NCI-H226 (cell line): ENCODE results near the gene GKN2.
"Not testable (repeated sequence)": the region's sequence is repeated elsewhere in the genome, so short reads cannot be mapped to it uniquely, and the experiment has no call there.

Source experiments
- DNase-seq: peaks from one replicate; pipeline ENCODE4 v3.0.0-alpha.2; 2015

Gene GKN2

DNA sequence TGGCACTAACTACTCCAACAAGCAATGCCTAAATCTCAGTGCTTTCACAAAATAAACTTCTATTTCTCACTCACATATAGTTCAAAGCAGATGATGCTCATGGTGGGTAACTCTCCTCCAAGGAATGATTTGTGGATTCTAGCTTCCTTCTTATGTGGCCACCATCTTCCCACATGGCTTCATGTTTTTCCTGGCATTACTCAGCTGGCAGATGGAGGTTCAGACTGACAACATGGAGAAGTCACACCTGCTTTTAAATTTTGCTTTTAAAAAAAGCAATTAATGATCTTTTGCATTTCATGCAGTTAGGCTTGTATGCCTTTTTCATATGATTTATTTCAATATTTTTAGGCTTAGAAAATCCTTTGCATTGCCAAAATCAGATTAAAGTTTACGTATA lies 6.3 kb upstream of the GKN2 start:
- DNase-seq, result no peak

DNA sequence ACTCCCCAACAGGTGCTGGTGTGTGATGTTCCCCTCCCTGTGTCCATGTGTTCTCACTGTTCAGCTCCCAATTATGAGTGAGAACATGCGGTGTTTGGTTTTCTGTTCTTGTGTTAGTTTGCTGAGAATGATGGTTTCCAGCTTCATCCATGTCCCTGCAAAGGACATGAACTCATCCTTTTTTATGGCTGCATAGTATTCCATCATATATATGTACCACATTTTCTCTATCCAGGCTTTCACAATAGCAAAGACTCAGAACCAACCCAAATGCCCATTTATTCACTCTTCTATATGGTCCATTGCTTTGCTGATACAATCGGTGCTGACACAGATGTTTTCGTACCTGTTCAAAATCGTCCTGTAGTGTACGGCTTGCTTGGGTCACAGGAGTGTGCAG lies 2.7 kb upstream of the GKN2 start:
- not testable (repeated sequence) for DNase-seq

DNA sequence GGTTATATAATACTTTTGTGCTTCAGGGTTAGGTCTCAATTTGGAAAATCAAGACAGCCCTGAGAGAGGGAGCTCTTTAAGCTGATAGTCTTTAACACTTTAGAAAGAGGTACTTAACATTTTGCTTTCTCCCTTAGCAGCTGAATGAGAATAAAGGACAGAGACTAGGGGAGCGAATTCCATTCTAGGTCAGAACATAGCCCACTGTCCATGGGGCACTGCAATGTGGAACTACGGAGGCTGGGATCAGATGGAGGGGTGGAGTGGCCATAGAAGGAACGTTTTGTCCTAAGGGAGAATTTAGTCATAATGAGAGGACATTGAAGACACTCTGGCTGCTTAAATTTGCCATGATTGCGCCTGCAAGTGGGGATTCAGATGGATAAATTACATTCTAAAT lies 794 bp downstream of the GKN2 start:
- DNase-seq, result no peak

DNA sequence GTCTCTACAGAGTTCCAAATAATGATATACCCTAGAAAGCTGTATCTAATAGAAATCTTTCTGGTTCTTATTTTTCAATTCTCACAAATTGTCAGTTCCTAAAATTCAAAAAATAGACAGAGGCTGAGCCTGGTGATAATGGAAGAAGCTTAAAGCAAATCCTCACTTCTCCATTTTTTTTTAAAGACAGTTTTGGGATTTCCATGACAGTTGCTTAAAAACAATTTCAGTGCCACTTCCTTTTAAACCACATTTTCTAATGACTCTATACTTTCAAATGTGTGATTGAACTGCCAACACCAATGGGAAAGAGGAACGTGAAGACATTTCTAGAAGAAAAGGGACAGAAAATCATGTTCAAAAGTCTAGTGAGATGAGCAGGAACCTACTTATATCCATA lies 4.0 kb downstream of the GKN2 start:
- no peak for DNase-seq

DNA sequence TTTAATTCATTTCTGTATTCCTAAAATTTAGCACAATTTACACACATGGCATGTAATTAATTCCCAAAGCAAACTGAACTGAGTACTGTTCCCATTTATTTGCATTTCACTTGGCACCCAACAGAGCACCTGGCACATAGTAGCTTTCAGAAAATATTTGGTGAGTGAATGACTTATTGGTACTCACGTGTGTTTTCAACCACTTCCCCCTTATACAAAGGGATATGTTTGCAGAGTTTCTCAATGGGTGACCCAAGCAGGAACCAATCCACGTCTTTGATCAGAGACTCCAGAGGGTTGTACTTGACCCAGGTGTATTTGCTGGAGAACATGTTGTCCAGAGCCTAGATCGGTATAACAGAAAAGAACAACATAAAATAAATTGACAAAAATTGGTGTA lies 6.6 kb downstream of the GKN2 start:
- DNase-seq, result no peak

DNA sequence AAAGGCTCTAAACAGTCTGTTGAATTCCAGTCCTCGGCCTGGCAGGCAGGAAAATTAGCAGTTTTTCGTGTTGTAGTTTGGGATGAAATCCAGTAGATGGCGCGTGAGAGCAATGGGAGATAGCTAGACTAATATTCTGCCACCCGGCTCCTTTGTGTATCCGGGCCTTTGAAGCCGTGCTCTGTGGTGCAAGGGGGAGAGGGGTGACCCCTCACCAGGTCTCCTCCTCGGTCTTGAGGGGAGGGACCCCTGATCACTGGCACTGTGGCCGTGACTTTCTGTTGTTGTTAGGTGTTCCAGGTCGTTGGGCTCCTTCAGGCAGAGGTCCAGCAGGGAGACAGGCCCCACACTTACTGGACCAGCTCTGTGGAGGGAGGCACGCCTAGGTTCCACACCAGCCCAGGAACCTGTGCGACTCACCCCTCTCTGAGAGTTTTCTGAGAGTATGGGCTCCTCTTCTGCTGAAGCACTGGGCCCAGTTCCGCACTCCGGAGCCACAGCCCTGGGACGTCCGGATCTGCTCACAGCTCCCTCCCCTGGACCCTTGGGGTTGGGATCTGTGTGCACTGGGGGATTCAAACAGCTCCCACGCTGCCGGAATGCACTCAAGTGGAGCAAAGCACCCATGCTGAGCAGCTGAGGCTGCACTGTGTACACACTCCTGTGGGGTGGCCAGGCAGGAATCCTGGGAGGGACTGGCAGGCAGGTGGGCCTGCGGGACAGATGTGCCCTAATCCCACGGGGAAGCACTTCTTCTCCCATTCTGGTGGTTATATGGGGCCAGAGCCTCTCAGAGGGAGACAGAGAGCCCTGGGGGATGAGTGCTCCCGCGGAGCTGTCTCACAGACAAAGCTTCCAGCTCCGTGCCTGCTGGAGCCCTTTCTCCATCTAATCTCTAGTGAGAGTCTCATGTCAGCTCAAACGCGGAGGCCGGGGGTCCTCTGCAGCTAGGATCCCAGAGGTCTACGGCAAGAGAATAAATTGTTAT lies 8.8 kb downstream of the GKN2 start:
- DNase-seq, result peak; percentile 69

DNA sequence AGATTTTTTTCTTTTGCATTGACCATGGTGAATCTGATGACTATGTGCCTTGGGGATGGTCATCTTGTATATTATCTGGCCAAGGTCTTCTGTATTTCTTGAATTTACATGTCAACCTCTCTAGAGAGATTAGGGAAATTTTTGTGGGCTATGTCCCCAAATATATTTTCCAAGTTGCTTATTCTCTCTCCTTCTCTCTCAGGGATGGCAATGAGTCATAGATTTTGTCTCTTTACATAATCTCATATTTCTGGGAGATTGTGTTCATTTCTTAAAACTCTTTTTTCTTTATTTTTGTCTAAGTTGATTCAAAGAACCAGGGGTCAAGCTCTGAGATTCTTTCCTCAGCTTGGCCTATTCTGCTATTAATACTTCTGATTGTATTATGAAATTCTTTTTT lies 9.9 kb downstream of the GKN2 start:
- no peak for DNase-seq

DNA sequence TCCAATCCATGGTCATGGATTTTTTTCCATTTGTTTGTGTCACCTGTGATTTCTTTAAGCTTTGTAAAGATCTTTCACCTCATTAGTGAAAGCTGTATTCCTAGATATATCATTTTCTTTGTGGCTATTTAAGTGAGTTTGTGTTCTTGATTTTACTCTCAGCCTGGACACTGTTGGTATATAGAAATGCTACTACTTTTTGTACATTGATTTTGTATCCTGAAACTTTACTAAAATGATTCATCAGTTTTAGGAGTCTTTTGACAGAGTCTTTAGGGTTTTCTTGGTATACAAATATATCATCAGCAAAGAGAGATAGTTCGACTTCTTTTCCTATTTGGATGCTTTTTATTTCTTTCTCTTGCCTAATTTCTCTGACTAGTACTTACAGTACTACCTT lies 12.3 kb downstream of the GKN2 start:
- DNase-seq, result no peak

DNA sequence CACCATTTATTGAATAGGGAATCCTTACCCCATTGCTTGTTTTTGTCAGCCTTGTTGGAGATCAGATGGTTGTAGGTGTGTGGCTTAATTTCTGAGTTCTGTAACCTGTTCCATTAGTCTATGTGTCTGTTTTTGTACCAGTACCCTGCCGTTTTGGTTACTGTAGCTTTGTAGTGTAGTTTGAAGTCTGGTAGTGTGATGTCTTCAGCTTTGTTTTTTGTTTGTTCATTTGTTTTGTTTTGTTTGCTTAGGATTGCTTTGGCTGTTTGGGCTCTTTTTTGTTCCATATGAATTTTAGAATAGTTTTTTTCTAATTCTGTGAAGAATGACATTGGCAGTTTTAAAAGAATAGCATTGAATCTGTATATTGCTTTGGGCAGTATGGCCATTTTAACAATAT lies 12.7 kb downstream of the GKN2 start:
- DNase-seq, result no peak

DNA sequence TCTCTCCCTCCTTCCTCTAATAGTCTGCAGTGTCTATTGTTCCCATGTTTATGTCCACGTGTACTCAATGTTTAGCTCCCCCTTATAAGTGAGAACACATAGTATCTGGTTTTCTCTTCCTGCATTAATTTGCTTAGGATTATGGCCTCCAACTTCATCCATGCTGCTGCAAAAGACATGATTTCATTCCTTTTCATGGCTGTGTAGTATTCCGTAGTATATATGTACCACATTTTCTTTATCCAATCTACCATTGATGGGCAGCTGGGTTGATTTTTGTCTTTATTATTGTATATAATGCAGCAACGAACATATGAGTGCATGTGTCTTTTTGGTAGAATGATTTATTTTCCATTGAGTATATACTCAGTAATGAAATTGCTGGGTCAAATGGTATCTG lies 13.8 kb downstream of the GKN2 start:
- DNase-seq, result no peak

DNA sequence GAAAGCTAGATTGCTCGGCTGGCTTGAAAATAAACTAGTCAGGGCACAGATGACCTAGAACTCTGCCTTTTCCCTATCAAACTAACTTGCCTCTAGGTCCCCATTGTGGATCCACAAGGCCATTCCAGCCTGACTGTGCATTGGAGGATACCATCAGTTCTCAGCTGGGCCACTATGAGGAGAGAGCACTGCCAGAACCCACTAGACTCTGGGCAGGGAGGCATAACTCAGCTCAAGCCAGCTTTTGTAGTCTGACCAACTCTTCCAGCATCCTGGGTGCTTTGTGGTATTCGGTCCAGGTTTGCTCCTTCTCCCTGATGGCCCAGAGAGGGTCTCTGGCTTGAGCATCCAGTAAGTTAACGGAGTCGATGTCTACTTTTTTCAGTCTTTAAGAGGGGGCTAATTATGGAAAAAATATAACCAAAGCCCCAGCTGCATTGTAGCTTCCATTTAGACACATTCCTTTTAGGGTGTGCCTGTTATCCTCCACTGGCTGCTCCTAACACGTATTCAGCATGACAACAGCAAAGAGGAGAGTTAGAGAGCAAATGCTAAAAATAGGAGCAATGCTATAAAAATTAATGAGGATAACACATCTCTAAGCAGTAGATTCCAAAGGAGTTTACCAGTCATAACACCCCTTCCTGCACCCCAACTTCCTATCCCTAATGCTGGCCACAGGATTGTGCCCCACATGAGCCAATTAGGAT lies 15.2 kb downstream of the GKN2 start:
- no peak for DNase-seq

DNA sequence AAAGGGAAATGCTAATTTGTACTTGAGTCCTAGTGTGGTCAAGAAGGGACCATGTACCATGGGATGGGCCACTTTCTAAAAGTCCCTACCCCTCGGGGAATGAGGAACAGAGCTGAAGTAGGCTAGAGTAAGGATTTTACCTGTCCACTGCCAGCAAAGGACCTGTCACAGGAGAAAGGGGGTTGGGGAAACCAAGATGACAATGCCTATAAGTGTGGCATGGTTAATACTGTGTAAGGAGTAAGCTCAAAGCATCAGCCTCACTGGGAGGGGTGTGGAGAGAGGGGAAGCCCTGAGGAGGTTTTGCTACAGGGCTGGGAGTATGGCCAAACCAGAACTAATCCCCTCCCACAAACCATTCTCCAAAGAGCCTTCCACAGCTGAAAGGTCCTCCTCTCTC lies 15.8 kb downstream of the GKN2 start:
- peak; percentile 69 for DNase-seq

DNA sequence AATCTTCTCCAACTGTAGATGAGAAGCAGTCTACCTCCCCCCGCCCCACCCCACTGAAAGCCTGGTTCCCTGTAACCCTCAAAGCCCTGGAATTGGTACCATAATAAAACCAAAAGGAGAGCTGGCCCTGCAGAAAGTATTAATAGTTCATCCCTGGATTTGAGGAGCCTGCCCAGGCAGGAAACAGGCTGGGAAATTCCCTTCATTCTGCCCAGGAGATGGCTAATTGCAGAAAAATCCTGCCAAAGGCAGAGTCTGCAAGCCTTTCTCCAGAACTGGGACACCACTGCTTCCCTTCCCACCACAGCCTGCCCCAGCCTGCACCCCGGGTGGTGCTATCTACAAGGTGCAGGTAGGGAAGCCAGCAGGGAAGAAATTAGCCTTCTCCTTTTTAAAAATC lies 16.3 kb downstream of the GKN2 start:
- DNase-seq, result peak; percentile 91

DNA sequence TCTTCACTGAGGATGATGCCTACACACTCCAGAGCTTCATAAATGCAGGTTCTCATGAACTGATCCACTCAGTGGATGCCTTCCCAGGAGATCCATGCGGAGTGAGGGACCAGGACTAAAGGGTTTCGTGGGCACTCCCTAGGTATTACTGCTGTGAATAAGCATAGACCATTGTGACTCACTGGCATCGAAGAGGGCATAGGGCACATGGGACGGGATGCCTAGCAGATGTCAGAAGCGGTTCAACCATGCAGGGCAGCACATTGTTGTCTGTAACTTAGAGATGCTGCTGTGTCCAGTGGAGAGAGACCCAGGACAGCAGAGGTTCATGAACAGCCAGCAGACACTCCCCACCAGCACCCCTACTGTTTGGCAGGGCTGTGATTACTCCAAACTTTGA lies 17.2 kb downstream of the GKN2 start:
- no peak for DNase-seq

DNA sequence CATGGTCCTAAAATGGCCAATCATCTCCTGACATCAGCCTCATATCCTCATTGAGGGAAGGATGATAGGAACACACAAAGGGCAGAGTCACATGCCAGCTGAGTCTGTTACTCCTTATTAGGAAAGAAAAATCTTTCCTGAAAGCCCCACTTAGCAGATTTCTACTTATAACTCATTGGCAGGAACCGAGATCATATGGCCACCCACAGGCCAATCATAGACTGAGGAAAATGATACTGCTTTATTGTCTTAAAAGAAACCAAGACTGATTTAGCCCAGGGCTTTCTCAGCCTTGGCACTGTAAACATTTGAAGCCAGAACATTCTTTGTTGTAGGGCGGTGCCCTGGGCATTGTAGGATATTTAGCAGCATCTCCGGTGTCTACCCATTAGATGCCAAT lies 18.7 kb downstream of the GKN2 start:
- no peak for DNase-seq

DNA sequence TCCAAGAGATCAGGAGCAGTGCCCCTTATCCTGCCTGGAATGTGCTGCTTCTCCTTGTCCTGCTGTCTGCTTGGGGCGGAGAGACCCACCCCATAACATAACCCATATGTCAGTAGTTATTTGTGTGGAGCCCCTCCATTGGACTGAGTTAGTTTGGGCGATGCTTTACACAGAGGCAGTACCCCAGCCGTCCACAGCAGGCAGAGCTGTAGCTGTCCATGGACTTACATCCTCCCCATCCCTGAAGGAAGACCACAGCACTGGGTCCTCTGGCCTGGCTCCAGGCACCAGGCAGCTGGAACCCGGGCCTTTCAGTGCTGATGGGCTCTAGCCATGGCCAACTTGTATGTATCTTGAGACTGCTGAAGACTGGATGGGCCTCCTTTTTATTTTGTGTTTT lies 20.3 kb downstream of the GKN2 start:
- DNase-seq, result no peak

DNA sequence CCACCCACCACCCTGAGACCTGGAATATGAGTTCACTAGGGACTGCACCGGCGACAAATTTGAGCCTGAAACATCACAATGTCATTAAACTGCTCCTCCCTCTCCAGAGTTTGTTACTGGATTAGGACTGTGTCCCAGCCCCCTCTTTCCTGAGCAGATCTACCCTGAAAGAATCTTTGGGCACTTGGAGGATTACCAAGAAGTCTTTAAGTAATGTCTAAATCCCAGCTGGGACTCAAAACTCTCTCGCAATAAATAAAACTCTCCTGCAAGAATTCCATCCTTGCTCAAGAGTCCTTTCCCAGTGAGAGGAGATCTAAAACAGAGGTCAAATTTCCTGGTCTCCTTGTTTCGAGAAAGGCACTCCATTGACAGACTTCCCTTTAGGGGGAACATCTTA lies 20.9 kb downstream of the GKN2 start:
- DNase-seq, result no peak

DNA sequence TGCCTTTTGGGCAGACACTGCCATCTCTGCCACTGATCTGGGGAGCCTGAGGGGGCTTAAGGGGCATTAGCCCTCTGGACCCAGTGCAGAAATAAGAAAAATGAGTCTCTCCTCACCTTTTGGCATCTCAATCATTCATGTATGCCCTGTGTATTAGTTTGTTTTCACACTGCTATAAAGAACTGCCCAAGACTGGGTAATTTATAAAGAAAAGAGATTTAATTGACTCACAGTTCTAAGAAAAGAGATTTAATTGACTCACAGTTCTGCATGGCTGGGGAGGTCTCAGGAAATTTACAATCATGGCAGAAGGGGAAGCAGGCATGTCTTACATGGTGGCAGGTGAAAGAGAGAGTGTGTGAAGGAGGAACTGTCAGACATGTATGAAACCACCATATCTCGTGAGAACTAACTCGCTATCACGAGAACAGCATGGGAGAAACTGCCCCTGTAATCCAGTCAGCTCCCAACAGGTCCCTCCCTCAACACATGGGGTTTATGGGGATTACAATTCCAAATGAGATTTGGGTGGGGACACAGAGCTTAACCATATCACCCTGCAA lies 21.5 kb downstream of the GKN2 start:
- DNase-seq, result no peak

DNA sequence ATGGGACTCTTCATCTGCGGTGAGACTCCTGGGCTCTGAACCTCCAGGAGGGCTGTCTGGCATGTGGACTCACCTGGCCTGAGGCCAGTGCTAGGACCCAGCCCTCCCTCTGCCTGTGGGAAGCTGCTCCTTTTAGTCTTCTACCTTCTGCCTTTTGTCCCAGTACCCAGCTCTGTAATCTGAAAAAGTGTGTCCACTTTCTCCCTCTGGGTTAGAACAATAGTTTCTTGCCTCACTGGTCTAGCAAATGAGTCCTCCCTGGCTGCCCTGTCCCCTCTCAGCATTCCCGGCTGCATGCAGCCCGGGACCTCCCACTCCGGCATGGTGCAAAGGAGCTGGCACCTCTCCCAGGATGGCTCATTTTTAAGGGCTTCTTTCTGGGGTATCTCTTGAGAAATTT lies 25.9 kb downstream of the GKN2 start:
- no peak for DNase-seq

DNA sequence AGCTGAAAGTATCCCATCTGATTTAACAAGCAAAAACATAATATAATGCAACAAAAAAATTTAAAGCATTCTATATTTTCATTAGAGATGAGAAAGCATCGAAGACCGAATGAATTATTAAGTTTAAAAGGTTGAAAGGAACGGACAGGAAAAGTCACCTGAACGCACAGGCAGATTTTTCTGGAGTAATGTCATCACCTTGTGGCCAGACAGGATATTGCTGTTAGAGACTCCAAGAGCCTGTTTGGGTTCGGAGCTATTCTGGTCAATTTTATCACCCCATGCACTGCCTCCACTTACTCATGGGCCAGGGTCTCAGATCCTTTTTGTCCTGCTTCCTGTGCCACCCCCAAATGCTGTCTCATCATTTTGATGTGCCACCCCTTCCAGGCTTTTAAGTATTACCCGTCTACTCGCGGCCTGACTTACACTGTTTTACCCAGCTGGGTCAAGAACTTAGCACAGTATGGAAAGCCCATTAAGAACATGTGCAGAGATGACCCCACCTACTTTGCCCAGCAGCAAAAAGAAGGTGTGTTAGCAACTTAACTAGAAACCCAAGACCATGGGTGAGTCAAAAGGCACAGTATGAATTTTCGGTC lies 27.3 kb downstream of the GKN2 start:
- peak; percentile 35 for DNase-seq

DNA sequence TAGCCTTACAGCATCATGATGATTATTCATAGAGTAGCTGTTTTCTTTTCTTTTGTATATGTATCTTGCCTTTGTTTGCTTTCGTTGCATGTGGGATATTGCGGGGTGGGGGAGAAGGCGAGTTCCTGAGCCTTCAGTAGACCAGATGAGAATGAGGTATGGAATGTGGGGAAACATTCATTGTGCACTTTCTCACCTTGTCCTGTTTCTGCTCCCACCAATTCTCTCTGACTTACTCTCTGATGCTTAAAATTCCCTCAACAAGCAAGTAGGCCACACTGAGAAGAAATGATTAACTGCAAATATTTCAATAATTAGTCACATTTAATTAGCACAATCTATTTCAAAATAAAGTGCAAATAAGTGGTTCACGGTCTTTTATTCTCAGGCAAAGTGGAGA lies 31.0 kb downstream of the GKN2 start:
- peak; percentile 15 for DNase-seq

DNA sequence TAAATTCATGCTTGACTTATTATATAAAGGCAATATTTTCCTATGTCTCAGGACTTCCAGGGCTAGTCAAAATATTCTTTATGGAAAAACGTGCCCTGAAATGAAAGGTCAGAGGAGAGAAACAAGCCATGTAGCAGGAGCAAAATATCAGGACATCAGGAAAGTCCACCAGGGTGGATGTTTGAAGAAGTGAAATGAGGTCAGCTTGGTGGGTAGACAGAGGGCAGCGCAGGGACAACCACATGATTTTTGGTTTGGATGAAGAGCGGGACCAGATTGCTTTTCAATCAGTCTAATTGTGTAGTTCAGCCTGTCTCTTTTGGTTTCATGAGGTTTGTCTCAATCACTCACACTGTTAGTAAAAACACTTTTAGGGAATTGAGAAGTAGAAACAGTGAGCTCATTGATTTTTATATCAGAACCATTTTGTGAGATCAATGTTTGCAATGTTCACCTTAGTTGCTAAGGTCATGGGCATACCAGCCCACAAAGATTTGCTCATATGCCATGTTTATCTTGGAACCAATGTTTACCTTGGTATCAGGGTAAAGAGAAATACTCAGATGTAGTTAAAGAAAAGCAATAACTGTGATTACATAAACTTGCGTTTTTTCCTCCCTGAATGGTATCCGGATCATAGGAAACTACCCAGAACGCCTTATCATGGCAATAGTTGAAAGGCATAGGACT lies 32.1 kb downstream of the GKN2 start:
- no peak for DNase-seq

DNA sequence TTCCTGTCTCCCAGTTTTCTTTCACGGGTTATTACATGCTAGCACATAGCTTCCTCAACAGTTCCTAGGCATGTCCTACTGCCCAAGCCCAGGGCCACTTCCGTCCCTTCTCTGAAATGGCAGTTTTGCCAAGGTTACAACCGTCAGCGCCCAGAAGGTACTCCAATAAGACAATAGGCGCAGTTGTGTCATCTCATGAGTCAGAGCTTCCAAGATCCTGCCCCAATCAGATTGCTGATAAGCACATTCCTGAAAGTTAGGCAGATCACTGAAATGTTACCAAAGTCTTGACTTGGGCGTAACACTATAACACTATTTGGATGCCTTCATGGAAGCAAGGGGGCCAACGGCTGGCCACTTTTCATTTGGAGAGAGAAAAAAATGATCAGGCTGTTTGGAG lies 34.2 kb downstream of the GKN2 start:
- peak; percentile 14 for DNase-seq
